Measurements from ENCODE around the gene KCNE4. TPM values are rescaled to one million over a fixed set of nuclear protein-coding genes. Genes with fewer than 3 reads are reported as not detected.

Gene KCNE4
- total RNA-seq, 4 donors from 2014 or later = 1.9 to 16.6 (median 10.3) TPM

- ATAC-seq (ENCODE audit: low FRiP score) (no peak), DNase-seq (ENCODE audit: low spot score) (no peak)
- TF ChIP-seq CTCF (IDR thresholded peaks at IDR 0.05) = no peak
Observed at GRCh38 chr2:223056701-223057418, 4.9 kb downstream of the KCNE4 start.

GRCh38 chr2:223057569-223057968 lies 5.6 kb downstream of the KCNE4 start:
- DNase-seq (ENCODE audit: low spot score) = no peak
- no peak for ATAC-seq (ENCODE audit: low FRiP score)
- no peak for TF ChIP-seq CTCF (IDR thresholded peaks at IDR 0.05)

- DNase-seq (ENCODE audit: low spot score) = no peak
- no peak for ATAC-seq (ENCODE audit: low FRiP score)
- TF ChIP-seq CTCF (IDR thresholded peaks at IDR 0.05) = no peak
Observed at GRCh38 chr2:223058952-223059716, 7.1 kb downstream of the KCNE4 start.

- no peak for TF ChIP-seq CTCF (IDR thresholded peaks at IDR 0.05)
- DNase-seq (ENCODE audit: low spot score) = no peak
- ATAC-seq (ENCODE audit: low FRiP score) = no peak
Observed at GRCh38 chr2:223060201-223060825, 8.3 kb downstream of the KCNE4 start.

- no peak for DNase-seq (ENCODE audit: low spot score)
- no peak for ATAC-seq (ENCODE audit: low FRiP score)
Observed at GRCh38 chr2:223062396-223062795, 10.4 kb downstream of the KCNE4 start.

GRCh38 chr2:223065107-223065506 lies 13.1 kb downstream of the KCNE4 start:
- ATAC-seq (ENCODE audit: low FRiP score) (no peak), DNase-seq (ENCODE audit: low spot score) (no peak)
- TF ChIP-seq CTCF (IDR thresholded peaks at IDR 0.05) = no peak

More at GRCh38 chr2:223062396-223062795, 10.4 kb downstream of the KCNE4 start:
- TF ChIP-seq CTCF (IDR thresholded peaks at IDR 0.05) = no peak
